HepG2 (cell line): Measurements from ENCODE around the gene CRYM. TPM values are rescaled to one million over a fixed set of nuclear protein-coding genes. Genes with fewer than 3 reads are reported as not detected.

Experiments
- ASH2L ChIP-seq: fragments of 300-600, 200-600 bp; sonication (generic); IDR thresholded peaks from 2 replicates; pipeline ENCODE4 v1.7.0; 2017; ENCODE audit warnings: low read depth, mild to moderate bottlenecking, moderate library complexity, mixed read lengths, low read length; ENCODE audit not compliant: insufficient read length
- DMTF1 ChIP-seq: sonication (generic); formaldehyde crosslinking; IDR thresholded peaks from 2 replicates; pipeline ENCODE4 v1.4.0; 2020; ENCODE audit warnings: mild to moderate bottlenecking, missing genetic modification reagents
- EEA1 ChIP-seq: sonication (generic); formaldehyde crosslinking; IDR thresholded peaks from 2 replicates; pipeline ENCODE4 v1.5.1; 2020; ENCODE audit warnings: mild to moderate bottlenecking, missing genetic modification reagents, borderline replicate concordance
- HIVEP1 ChIP-seq: sonication (generic); formaldehyde crosslinking; IDR thresholded peaks from 2 replicates; pipeline ENCODE4 v1.4.0; 2020; ENCODE audit warnings: mild to moderate bottlenecking, missing genetic modification reagents
- HOXD1 ChIP-seq: sonication (generic); formaldehyde crosslinking; IDR thresholded peaks from 2 replicates; pipeline ENCODE4 v1.5.0; 2020; ENCODE audit warnings: missing genetic modification reagents
- KLF9 ChIP-seq: IDR thresholded peaks from 2 replicates; pipeline ENCODE4 v1.6.1; 2016; ENCODE audit warnings: low read depth
- MAF1 ChIP-seq: sonication (generic); formaldehyde crosslinking; IDR thresholded peaks from 2 replicates; pipeline ENCODE4 v1.5.0; 2020; ENCODE audit warnings: missing genetic modification reagents, borderline replicate concordance
- MEIS1 ChIP-seq: sonication (generic); formaldehyde crosslinking; IDR thresholded peaks from 2 replicates; pipeline ENCODE4 v1.9.0; 2021; ENCODE audit warnings: mild to moderate bottlenecking, missing genetic modification reagents, moderate library complexity, borderline replicate concordance
- MXD1 ChIP-seq: sonication (generic); formaldehyde crosslinking; IDR thresholded peaks from 2 replicates; pipeline ENCODE4 v1.4.0; 2020; ENCODE audit warnings: mild to moderate bottlenecking, missing genetic modification reagents
- MYNN ChIP-seq: sonication (generic); formaldehyde crosslinking; IDR thresholded peaks from 2 replicates; pipeline ENCODE4 v1.4.0; 2020; ENCODE audit warnings: mild to moderate bottlenecking, low read depth, missing genetic modification reagents
- NFKB2 ChIP-seq: sonication (generic); formaldehyde crosslinking; IDR thresholded peaks from 2 replicates; pipeline ENCODE4 v1.4.0; 2020; ENCODE audit warnings: missing genetic modification reagents, borderline replicate concordance
- PAF1 ChIP-seq: IDR thresholded peaks from 2 replicates; pipeline ENCODE4 v1.6.1; 2016; ENCODE audit warnings: missing genetic modification reagents, missing compliant biosample characterization
- SP2 ChIP-seq: sonication (generic); formaldehyde crosslinking; IDR thresholded peaks from 2 replicates; pipeline ENCODE4 v1.5.1; 2020; ENCODE audit warnings: mild to moderate bottlenecking, missing genetic modification reagents
- SUZ12 ChIP-seq: fragments of 150-350 bp; IDR thresholded peaks from 2 replicates; pipeline ENCODE4 v1.6.1; 2014; ENCODE audit warnings: low read depth, low read length
- YEATS2 ChIP-seq: sonication (generic); formaldehyde crosslinking; IDR thresholded peaks from 2 replicates; pipeline ENCODE4 v1.4.0; 2020; ENCODE audit warnings: missing genetic modification reagents, borderline replicate concordance
- ZMYM3 ChIP-seq: sonication (generic); formaldehyde crosslinking; IDR thresholded peaks from 2 replicates; pipeline ENCODE4 v1.5.1; 2020; ENCODE audit warnings: mild to moderate bottlenecking, missing genetic modification reagents
- ZNF136 ChIP-seq: sonication (generic); formaldehyde crosslinking; IDR thresholded peaks from 2 replicates; pipeline ENCODE4 v1.8.1; 2022; ENCODE audit warnings: low read depth, mild to moderate bottlenecking, moderate library complexity, missing genetic modification reagents
- ZNF256 ChIP-seq: sonication (generic); formaldehyde crosslinking; conservative IDR thresholded peaks from 2 replicates; pipeline ENCODE4 v1.4.0; 2020; ENCODE audit warnings: missing genetic modification reagents
- ZNF619 ChIP-seq: sonication (generic); formaldehyde crosslinking; IDR thresholded peaks from 2 replicates; pipeline ENCODE4 v1.4.0; 2020; ENCODE audit warnings: mild to moderate bottlenecking, missing genetic modification reagents
- ZNF660 ChIP-seq: sonication (generic); formaldehyde crosslinking; IDR thresholded peaks from 2 replicates; pipeline ENCODE4 v1.5.1; 2020; ENCODE audit warnings: mild to moderate bottlenecking, low read depth, missing genetic modification reagents, borderline replicate concordance
- ZSCAN25 ChIP-seq: sonication (generic); formaldehyde crosslinking; IDR thresholded peaks from 2 replicates; pipeline ENCODE4 v1.8.0; 2022; ENCODE audit warnings: mild to moderate bottlenecking, missing genetic modification reagents
- polyA plus RNA-seq, 8 experiments: library from polyadenylated mRNA; depleted of rRNA in 3 of 8; stranded (reverse) in 7 of 8; unstranded in 1 of 8; fragments of >200 nt; fragmentation: Illumina TruSeq in 4 of 8; extraction: Trizol in 4 of 8; gene quantifications; 2 replicates each; pipeline versions ENCODE4 v1.2.1 to v1.2.3, GENCODE V29; 2011 to 2016; ENCODE audit warnings: low read depth in 4 of 8, missing spikeins in 1 of 8, mixed read lengths in 1 of 8; ENCODE audit not compliant: insufficient read depth in 1 of 8
- total RNA-seq, 5 experiments: library from RNA; depleted of rRNA; stranded (reverse); fragments of >200 nt; fragmentation: Illumina TruSeq; extraction: Trizol; gene quantifications; 2 replicates each; pipeline ENCODE4 v1.2.3, GENCODE V29; 2016; ENCODE audit warnings: low read depth in 1 of 5
- TF ChIP-seq, protein P1 (sequence below): IDR thresholded peaks from 2 replicates; pipeline ENCODE4 v1.6.1; 2016; ENCODE audit warnings: missing biosample characterization, missing genetic modification reagents, low read depth
- TF ChIP-seq, protein P2 (sequence below): IDR thresholded peaks from 2 replicates; pipeline ENCODE4 v1.6.1; 2016; ENCODE audit warnings: missing compliant biosample characterization, missing genetic modification reagents, borderline replicate concordance
- TF ChIP-seq, protein P3 (sequence below): sonication (generic); formaldehyde crosslinking; IDR thresholded peaks from 2 replicates; pipeline ENCODE4 v1.8.1; 2022; ENCODE audit warnings: mild to moderate bottlenecking, missing genetic modification reagents

The CRYM gene
- total and polyA plus RNA-seq, 2 of the 13 experiments (the other 11 are each of a cell fraction or from before 2014, with no cell fraction given), result 1.9 to 2.2 TPM

DNA sequence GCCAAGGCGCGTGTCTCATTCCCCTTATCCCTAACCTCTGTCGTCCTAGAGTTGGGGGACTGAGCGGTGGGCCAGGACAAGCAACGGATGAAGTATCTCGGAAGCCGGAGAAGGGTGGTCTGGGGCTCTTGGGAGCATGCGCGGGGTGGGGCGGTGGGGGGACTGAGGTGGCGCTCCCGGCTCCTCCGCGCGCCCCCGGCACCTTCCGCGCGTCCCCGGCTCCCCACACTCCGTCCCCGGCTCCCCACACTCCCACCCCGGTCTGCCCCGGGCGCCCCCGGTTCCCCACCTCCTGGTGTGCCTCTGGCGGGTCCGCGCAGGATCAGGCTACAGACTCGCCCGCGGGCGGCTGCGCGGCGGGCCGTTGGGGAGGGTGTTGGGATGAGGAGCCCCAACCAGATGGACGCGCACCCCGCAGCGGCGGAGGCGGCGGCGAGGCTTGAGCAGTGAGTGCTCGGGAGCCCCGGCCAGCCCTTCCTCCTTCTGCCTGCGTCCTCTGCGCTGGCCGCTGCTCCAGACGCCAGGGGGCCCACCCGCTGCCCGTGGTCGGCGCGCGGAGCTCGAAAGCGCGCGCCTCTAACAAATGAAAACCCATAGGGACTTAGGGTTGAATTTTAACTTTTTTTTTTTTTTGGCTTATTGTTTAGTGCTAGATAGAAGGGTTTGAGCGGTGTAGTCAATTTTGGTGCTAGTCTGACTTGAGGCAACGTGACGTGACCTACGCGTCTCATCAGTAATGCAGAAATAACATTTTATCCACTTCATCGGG lies 5.6 kb upstream of the CRYM start (continued):
- no peak for TF ChIP-seq DMTF1 (CRISPR knock-in tag)
- TF ChIP-seq, protein P1, sequence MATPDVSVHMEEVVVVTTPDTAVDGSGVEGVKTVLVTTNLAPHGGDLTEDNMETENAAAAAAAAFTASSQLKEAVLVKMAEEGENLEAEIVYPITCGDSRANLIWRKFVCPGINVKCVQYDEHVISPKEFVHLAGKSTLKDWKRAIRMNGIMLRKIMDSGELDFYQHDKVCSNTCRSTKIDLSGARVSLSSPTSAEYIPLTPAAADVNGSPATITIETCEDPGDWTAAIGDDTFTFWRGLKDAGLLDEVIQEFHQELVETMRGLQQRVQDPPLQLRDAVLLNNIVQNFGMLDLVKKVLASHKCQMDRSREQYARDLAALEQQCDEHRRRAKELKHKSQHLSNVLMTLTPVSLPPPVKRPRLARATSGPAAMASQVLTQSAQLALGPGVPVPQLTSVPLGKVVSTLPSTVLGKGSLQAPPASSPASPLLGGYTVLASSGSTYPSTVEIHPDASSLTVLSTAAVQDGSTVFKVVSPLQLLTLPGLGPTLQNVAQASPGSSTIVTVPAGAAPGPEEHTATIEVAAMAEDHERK (CRISPR knock-in tag), result no peak
- TF ChIP-seq MXD1 (CRISPR knock-in tag), result no peak
- TF ChIP-seq EEA1, result no peak
- no peak for TF ChIP-seq PAF1 (CRISPR knock-in tag)
- no peak for TF ChIP-seq ZNF256
- no peak for TF ChIP-seq HIVEP1 (CRISPR knock-in tag)
- TF ChIP-seq SP2 (CRISPR knock-in tag), result no peak
- TF ChIP-seq ZMYM3 (CRISPR knock-in tag), result 0 out of 2 replicates have a peak, but pooled peaks have one; percentile 62
- peak; percentile 65; the same call in 1 of the 2 replicates for TF ChIP-seq NFKB2
- TF ChIP-seq, protein P2, sequence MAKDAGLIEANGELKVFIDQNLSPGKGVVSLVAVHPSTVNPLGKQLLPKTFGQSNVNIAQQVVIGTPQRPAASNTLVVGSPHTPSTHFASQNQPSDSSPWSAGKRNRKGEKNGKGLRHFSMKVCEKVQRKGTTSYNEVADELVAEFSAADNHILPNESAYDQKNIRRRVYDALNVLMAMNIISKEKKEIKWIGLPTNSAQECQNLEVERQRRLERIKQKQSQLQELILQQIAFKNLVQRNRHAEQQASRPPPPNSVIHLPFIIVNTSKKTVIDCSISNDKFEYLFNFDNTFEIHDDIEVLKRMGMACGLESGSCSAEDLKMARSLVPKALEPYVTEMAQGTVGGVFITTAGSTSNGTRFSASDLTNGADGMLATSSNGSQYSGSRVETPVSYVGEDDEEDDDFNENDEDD (CRISPR knock-in tag), result peak; percentile 68; the same call in 1 of the 2 replicates
- peak; percentile 83; the same call in 1 of the 2 replicates for TF ChIP-seq MYNN (CRISPR knock-in tag)
- TF ChIP-seq ZSCAN25 (CRISPR knock-in tag), result no peak
- TF ChIP-seq ASH2L, result peak; percentile 45
- TF ChIP-seq ZNF136 (CRISPR knock-in tag), result no peak
- no peak for TF ChIP-seq ZNF660 (CRISPR knock-in tag)
- no peak for TF ChIP-seq MEIS1
- TF ChIP-seq YEATS2 (CRISPR knock-in tag), result peak; percentile 17; the same call in 1 of the 2 replicates
- TF ChIP-seq SUZ12, result no peak
- TF ChIP-seq, protein P3, sequence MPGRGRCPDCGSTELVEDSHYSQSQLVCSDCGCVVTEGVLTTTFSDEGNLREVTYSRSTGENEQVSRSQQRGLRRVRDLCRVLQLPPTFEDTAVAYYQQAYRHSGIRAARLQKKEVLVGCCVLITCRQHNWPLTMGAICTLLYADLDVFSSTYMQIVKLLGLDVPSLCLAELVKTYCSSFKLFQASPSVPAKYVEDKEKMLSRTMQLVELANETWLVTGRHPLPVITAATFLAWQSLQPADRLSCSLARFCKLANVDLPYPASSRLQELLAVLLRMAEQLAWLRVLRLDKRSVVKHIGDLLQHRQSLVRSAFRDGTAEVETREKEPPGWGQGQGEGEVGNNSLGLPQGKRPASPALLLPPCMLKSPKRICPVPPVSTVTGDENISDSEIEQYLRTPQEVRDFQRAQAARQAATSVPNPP (CRISPR knock-in tag), result no peak
- TF ChIP-seq HOXD1 (CRISPR knock-in tag), result peak; percentile 64; the same call in 1 of the 2 replicates
- no peak for TF ChIP-seq MAF1 (CRISPR knock-in tag)
- 0 out of 2 replicates have a peak, but pooled peaks have one; percentile 71 for TF ChIP-seq ZNF619
- no peak for TF ChIP-seq KLF9
